Mammary epithelial cell (primary cell): ENCODE measurements around the gene WBP1L.

ENCODE experiments used
- CTCF ChIP-seq, 2 donors: IDR thresholded peaks in 1 of 2; conservative IDR thresholded peaks in 1 of 2; 2 replicates each; pipeline ENCODE4 v1.5.1; 2011 to 2012; ENCODE audit warnings: inconsistent platforms in 2 of 2, low read length in 2 of 2, mild to moderate bottlenecking in 2 of 2, control low read depth in 1 of 2, low read depth in 1 of 2; ENCODE audit not compliant: insufficient read depth in 1 of 2; ENCODE audit errors: extremely low read depth in 1 of 2
- EZH2 ChIP-seq: IDR thresholded peaks from 2 replicates; pipeline ENCODE4 v1.6.1; 2012; ENCODE audit warnings: low read length, inconsistent platforms, borderline replicate concordance

- no peak for TF ChIP-seq CTCF (conservative IDR thresholded peaks at IDR 0.05 in 1 of 2, IDR thresholded peaks at IDR 0.05 in 1 of 2; ENCODE audit: extremely low read depth in 1 of 2, insufficient read depth in 1 of 2, low read depth in 1 of 2, low read length in 2 of 2)
- TF ChIP-seq EZH2 = no peak
Measured at GRCh38 chr10:102735065-102735562, 8.6 kb upstream of the WBP1L start.
